Measurements from ENCODE around the gene HOXD13.

HOXD13 gene

DNA sequence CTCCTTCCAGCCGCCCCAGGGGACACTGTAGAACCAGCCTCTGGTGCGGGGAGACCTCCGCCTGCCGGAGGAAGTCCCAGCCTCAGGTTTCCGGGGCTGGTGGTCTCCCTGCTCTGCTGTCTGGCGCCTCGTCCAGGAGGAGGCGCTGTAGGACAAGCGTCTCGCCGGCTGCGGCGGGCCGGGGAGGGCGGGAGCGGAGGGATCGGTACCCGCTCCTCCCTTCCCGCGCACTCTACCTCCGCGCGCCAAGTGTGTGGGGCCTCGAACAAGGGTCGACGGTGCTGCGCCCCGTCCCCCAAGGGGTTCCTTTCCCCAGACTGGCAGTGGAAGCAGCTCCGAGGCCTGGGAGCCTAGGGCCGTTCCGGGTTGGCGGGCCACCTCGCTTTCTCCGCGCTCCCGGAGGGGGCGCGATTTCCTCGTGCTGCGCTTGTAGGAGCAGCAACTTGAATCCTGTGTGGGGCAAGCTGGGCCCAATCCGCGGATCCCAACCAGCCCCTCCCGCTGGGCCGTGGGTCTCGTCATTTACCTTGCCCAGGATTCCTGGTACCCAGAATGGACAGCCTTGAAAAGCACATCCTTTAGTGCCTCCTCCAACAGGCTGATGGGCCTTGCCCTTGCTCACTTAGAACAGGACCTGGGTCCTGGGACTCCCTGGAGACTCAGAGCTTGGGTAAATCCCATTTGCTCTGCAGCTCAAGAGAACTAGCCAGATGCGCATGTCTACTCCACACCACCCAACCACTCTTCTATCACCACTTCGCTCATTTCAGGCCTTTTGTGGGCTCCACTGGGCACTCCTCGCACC is 48.2 kb downstream of the HOXD13 start:
- TF ChIP-seq ZC3H10 (CRISPR knock-in tag; IDR thresholded peaks at IDR 0.05) = no peak
- TF ChIP-seq BACH2 (CRISPR knock-in tag; IDR thresholded peaks at IDR 0.05; ENCODE audit: borderline replicate concordance) = no peak
- no peak for TF ChIP-seq ISL1 (CRISPR knock-in tag; IDR thresholded peaks at IDR 0.05)
- TF ChIP-seq, protein P1, sequence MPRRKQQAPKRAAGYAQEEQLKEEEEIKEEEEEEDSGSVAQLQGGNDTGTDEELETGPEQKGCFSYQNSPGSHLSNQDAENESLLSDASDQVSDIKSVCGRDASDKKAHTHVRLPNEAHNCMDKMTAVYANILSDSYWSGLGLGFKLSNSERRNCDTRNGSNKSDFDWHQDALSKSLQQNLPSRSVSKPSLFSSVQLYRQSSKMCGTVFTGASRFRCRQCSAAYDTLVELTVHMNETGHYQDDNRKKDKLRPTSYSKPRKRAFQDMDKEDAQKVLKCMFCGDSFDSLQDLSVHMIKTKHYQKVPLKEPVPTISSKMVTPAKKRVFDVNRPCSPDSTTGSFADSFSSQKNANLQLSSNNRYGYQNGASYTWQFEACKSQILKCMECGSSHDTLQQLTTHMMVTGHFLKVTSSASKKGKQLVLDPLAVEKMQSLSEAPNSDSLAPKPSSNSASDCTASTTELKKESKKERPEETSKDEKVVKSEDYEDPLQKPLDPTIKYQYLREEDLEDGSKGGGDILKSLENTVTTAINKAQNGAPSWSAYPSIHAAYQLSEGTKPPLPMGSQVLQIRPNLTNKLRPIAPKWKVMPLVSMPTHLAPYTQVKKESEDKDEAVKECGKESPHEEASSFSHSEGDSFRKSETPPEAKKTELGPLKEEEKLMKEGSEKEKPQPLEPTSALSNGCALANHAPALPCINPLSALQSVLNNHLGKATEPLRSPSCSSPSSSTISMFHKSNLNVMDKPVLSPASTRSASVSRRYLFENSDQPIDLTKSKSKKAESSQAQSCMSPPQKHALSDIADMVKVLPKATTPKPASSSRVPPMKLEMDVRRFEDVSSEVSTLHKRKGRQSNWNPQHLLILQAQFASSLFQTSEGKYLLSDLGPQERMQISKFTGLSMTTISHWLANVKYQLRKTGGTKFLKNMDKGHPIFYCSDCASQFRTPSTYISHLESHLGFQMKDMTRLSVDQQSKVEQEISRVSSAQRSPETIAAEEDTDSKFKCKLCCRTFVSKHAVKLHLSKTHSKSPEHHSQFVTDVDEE (CRISPR knock-in tag; IDR thresholded peaks at IDR 0.05) = no peak
- TF ChIP-seq ZNF8 (CRISPR knock-in tag; IDR thresholded peaks at IDR 0.05) = no peak
- no peak for TF ChIP-seq GLIS3 (CRISPR knock-in tag; IDR thresholded peaks at IDR 0.05)
- no peak for TF ChIP-seq ZNF565 (CRISPR knock-in tag; conservative IDR thresholded peaks at IDR 0.05; ENCODE audit: low read depth)
- TF ChIP-seq CSDC2 (CRISPR knock-in tag; IDR thresholded peaks at IDR 0.05) = no peak
- ATAC-seq = peak; percentile 81

DNA sequence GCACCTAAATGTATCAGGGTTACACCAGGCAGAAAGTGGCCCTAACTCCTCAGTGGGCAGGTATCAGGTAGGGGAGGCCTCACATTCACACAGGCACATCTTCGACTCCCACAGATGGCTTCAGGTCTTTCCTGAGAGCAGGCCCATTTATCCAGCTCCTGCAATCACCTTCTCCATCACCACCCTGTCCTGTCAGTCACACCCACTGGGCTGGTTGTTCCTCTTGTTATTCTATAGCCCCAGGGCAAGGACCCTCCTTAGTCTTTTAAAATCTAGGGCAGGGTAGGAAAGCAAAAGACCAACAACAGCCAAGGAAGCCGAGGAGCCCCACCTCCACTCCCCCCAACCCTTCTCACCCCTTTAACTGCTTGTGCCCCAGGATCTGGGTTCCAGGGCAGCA is 49.8 kb downstream of the HOXD13 start:
- TF ChIP-seq, protein P2, sequence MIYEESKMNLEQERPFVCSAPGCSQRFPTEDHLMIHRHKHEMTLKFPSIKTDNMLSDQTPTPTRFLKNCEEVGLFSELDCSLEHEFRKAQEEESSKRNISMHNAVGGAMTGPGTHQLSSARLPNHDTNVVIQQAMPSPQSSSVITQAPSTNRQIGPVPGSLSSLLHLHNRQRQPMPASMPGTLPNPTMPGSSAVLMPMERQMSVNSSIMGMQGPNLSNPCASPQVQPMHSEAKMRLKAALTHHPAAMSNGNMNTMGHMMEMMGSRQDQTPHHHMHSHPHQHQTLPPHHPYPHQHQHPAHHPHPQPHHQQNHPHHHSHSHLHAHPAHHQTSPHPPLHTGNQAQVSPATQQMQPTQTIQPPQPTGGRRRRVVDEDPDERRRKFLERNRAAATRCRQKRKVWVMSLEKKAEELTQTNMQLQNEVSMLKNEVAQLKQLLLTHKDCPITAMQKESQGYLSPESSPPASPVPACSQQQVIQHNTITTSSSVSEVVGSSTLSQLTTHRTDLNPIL (CRISPR knock-in tag; IDR thresholded peaks at IDR 0.05; ENCODE audit: low read depth) = no peak
- TF ChIP-seq BACH2 (CRISPR knock-in tag; IDR thresholded peaks at IDR 0.05; ENCODE audit: borderline replicate concordance) = no peak
- TF ChIP-seq TOX (CRISPR knock-in tag; IDR thresholded peaks at IDR 0.05; ENCODE audit: borderline replicate concordance) = no peak
- TF ChIP-seq CSDC2 (CRISPR knock-in tag; IDR thresholded peaks at IDR 0.05) = no peak
- TF ChIP-seq ZNF8 (CRISPR knock-in tag; IDR thresholded peaks at IDR 0.05) = no peak
- no peak for TF ChIP-seq ISL1 (CRISPR knock-in tag; IDR thresholded peaks at IDR 0.05)
- no peak for TF ChIP-seq TCF4 (CRISPR knock-in tag; IDR thresholded peaks at IDR 0.05; ENCODE audit: borderline replicate concordance)
- no peak for ATAC-seq
